ENCODE data around the gene PIPOX.

GRCh38 chr17:29080965-29081364, 38.0 kb downstream of the PIPOX start:
- TF ChIP-seq, protein P1, sequence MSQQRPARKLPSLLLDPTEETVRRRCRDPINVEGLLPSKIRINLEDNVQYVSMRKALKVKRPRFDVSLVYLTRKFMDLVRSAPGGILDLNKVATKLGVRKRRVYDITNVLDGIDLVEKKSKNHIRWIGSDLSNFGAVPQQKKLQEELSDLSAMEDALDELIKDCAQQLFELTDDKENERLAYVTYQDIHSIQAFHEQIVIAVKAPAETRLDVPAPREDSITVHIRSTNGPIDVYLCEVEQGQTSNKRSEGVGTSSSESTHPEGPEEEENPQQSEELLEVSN (IDR thresholded peaks at IDR 0.05) = no peak
- TF ChIP-seq CBX5 (IDR thresholded peaks at IDR 0.05; ENCODE audit: low read depth, low read length) (no peak), GABPA (IDR thresholded peaks at IDR 0.05; ENCODE audit: borderline replicate concordance, insufficient read depth, low read length) (no peak), JUND (IDR thresholded peaks at IDR 0.05; ENCODE audit: low read length) (no peak), CTCF (IDR thresholded peaks at IDR 0.05; ENCODE audit: control extremely low read depth in 1 of 3, insufficient read depth in 1 of 3, low read depth in 1 of 3, low read length in 3 of 3) (no peak), EZH2 (IDR thresholded peaks at IDR 0.05; ENCODE audit: low read depth, low read length, severe bottlenecking) (no peak), ATF3 (IDR thresholded peaks at IDR 0.05; ENCODE audit: insufficient read depth, low read depth, low read length) (no peak), POLR2A (IDR thresholded peaks at IDR 0.05; ENCODE audit: control extremely low read depth in 1 of 2, low read depth in 2 of 2, low read length in 2 of 2) (no peak), BRCA1 (IDR thresholded peaks at IDR 0.05; ENCODE audit: low read depth, low read length) (no peak), HDAC2 (IDR thresholded peaks at IDR 0.05; ENCODE audit: borderline replicate concordance in 1 of 2, low read depth in 2 of 2, low read length in 2 of 2) (no peak)
